OCI-LY1 (cell line): ENCODE data around the gene GOLIM4.
A peak's percentile ranks its signal among the peaks of the same experiment; 100 is the strongest.

Experiments used
- H2AFZ ChIP-seq: fragments of 200-600 bp; sonication (generic), shearing (Covaris generic); 2 replicates; pipeline ENCODE4 v1.6.0; 2014; ENCODE audit warnings: antibody characterized with exemption, mild to moderate bottlenecking, low read length
- H3F3A ChIP-seq: fragments of 200-600 bp; sonication (generic), shearing (Covaris generic); 2 replicates; pipeline ENCODE4 v1.6.0; 2014; ENCODE audit warnings: mild to moderate bottlenecking, antibody characterized with exemption, low read length, moderate library complexity; ENCODE audit not compliant: insufficient read depth
- H3K27ac ChIP-seq: fragments of 200-600 bp; sonication (generic); 2 replicates; pipeline ENCODE4 v1.5.1; 2014; ENCODE audit warnings: low read length, mixed run types, mild to moderate bottlenecking, low read depth; ENCODE audit not compliant: poor library complexity, severe bottlenecking
- H3K27me3 ChIP-seq: fragments of 200-600 bp; sonication (generic); 2 replicates; pipeline ENCODE4 v1.6.0; 2014; ENCODE audit warnings: antibody characterized with exemption, mild to moderate bottlenecking, low read length, moderate library complexity; ENCODE audit not compliant: insufficient read depth
- H3K36me3 ChIP-seq: fragments of 200-600 bp; sonication (generic); 2 replicates; pipeline ENCODE4 v1.6.1; 2014; ENCODE audit warnings: mild to moderate bottlenecking, antibody characterized with exemption, low read length, moderate library complexity, mixed read lengths; ENCODE audit not compliant: insufficient read depth
- H3K4me1 ChIP-seq: fragments of 200-600 bp; sonication (generic); 2 replicates; pipeline ENCODE4 v1.5.1; 2014; ENCODE audit warnings: mild to moderate bottlenecking, low read length, moderate library complexity; ENCODE audit not compliant: insufficient read depth, severe bottlenecking
- H3K4me2 ChIP-seq: fragments of 200-600 bp; sonication (generic), shearing (Covaris generic); 2 replicates; pipeline ENCODE4 v1.6.1; 2014; ENCODE audit warnings: low read length
- H3K4me3 ChIP-seq: fragments of 200-600 bp; sonication (generic); 2 replicates; pipeline ENCODE4 v1.5.1; 2014; ENCODE audit warnings: low read length, low read depth, mild to moderate bottlenecking, mixed read lengths; ENCODE audit not compliant: poor library complexity, severe bottlenecking
- H3K79me2 ChIP-seq: fragments of 200-600 bp; shearing (Covaris generic); 2 replicates; pipeline ENCODE4 v1.6.1; 2016; ENCODE audit warnings: mixed run types, low read length, mixed read lengths; ENCODE audit not compliant: insufficient read depth
- H3K9ac ChIP-seq: fragments of 200-600 bp; sonication (generic), shearing (Covaris generic); 2 replicates; pipeline ENCODE4 v1.6.1; 2014; ENCODE audit warnings: mild to moderate bottlenecking, low read length, mixed read lengths
- H3K9me2 ChIP-seq: fragments of 200-600 bp; sonication (generic), shearing (Covaris generic); 2 replicates; pipeline ENCODE4 v1.6.1; 2014; ENCODE audit warnings: low read depth, mild to moderate bottlenecking, low read length, mixed read lengths
- H3K9me3 ChIP-seq: fragments of 200-600 bp; shearing (Covaris generic); 2 replicates; pipeline ENCODE4 v1.6.1; 2014; ENCODE audit warnings: low read length, mixed read lengths
- H4K20me1 ChIP-seq: fragments of 200-600 bp; sonication (generic), shearing (Covaris generic); 2 replicates; pipeline ENCODE4 v1.6.0; 2016; ENCODE audit warnings: mild to moderate bottlenecking, low read length; ENCODE audit not compliant: insufficient read depth
- EZH2 ChIP-seq: fragments of 200-600 bp; sonication (generic), shearing (Covaris generic); IDR thresholded peaks from 2 replicates; pipeline ENCODE4 v1.8.0; 2017; ENCODE audit warnings: borderline replicate concordance, mixed run types, mild to moderate bottlenecking, antibody characterized with exemption, low read length, moderate library complexity, mixed read lengths
- TF ChIP-seq, protein P1 (sequence below): fragments of 200-600 bp; sonication (generic), shearing (Covaris generic); IDR thresholded peaks from 2 replicates; pipeline ENCODE4 v1.5.1; 2017; ENCODE audit warnings: mild to moderate bottlenecking, antibody characterized with exemption, low read length, moderate library complexity, mixed read lengths

GOLIM4 gene, protein sequence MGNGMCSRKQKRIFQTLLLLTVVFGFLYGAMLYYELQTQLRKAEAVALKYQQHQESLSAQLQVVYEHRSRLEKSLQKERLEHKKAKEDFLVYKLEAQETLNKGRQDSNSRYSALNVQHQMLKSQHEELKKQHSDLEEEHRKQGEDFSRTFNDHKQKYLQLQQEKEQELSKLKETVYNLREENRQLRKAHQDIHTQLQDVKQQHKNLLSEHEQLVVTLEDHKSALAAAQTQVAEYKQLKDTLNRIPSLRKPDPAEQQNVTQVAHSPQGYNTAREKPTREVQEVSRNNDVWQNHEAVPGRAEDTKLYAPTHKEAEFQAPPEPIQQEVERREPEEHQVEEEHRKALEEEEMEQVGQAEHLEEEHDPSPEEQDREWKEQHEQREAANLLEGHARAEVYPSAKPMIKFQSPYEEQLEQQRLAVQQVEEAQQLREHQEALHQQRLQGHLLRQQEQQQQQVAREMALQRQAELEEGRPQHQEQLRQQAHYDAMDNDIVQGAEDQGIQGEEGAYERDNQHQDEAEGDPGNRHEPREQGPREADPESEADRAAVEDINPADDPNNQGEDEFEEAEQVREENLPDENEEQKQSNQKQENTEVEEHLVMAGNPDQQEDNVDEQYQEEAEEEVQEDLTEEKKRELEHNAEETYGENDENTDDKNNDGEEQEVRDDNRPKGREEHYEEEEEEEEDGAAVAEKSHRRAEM

DNA sequence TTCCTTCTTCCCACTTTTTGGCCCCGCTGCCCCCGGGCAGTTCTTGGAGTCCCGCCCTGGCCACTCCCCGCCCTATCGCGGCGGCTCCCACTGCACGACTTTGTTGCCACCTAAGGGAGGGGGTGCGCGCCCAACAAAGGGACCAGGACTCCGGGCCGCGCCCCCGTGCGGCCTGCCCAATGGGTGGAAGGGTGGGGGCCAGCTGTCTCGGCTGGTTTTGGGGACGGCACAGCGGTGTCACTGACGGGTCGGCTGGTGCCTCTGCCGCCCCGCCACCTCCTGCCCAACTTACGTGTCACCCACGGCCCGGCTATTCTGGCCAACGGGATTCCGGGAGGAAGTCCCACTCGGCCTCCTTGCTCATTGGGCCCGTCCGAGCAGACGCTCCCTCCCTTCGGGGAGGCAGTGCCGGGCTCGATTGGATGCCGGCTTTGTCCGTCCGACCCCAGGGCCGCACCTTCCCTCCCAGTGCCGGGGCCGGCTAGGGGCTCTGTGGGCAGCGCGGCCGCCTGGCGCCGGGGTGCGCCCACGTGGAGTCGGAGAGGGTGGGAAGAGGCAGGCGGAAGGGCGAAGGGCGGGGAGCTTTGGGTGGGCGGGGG lies at the start of gene GOLIM4:
Gene GOLIM4, minus strand, starts transcription at position 314 of the 599 bp plus-strand sequence. CDS start 639 bp downstream, outside the sequence.
- Histone ChIP-seq H3K4me3 (peak within 1 kb of the TSS; percentile 72), H2AFZ (peak within 1 kb of the TSS; percentile 1; the same call in 1 of the 2 replicates), H3K79me2 (peaks cover 37% of the 10 kb centered on the region), H3K27me3 (no peaks in the 10 kb centered on the region), H3K4me1 (peaks cover 45% of the 10 kb centered on the region), H3K36me3 (no peaks in the 10 kb centered on the region), H3K27ac (peak within 1 kb of the TSS; percentile 71), H3K9me2 (no peaks in the 10 kb centered on the region), H3K9ac (peak within 1 kb of the TSS; percentile 74), H4K20me1 (no peaks in the 10 kb centered on the region), H3F3A (peaks cover 4% of the 10 kb centered on the region; the same call in 1 of the 2 replicates), H3K9me3 (no peaks in the 10 kb centered on the region), H3K4me2 (peak within 1 kb of the TSS; percentile 69)
- TF ChIP-seq EZH2: no peak
- TF ChIP-seq, protein P1, sequence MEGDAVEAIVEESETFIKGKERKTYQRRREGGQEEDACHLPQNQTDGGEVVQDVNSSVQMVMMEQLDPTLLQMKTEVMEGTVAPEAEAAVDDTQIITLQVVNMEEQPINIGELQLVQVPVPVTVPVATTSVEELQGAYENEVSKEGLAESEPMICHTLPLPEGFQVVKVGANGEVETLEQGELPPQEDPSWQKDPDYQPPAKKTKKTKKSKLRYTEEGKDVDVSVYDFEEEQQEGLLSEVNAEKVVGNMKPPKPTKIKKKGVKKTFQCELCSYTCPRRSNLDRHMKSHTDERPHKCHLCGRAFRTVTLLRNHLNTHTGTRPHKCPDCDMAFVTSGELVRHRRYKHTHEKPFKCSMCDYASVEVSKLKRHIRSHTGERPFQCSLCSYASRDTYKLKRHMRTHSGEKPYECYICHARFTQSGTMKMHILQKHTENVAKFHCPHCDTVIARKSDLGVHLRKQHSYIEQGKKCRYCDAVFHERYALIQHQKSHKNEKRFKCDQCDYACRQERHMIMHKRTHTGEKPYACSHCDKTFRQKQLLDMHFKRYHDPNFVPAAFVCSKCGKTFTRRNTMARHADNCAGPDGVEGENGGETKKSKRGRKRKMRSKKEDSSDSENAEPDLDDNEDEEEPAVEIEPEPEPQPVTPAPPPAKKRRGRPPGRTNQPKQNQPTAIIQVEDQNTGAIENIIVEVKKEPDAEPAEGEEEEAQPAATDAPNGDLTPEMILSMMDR: no peak

DNA sequence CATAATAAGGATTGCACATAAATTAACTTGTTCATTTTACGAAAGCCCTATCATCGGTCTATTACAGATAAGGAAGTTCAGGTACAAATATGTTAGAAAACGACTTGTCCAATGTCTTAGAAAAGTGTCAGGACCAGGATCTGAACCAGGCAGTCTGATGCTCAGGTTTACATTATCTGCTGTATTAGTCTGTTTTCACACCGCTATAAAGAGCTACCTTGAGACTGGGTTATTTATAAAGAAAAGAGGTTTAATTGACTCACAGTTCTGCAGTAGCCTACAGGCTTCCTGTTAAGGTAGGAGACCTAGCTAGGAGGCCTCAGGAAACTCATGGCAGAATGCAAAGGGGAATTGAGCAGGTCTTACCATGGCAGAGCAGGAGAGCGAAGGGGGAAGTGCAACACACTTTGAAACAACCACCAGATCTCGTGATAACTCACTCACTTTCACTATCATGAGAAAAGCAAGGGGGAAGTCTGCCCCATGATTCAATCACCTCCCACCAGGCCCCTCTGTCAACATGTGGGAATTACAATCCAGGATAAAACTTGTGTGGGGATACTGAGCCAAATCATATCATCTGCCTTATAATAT lies 45.8 kb upstream of the GOLIM4 start:
- Histone ChIP-seq H3K4me2 (no peak overlapping the region), H3K4me1 (no peaks in the 10 kb centered on the region), H3K9me2 (no peaks in the 10 kb centered on the region), H3K9ac (no peak overlapping the region), H4K20me1 (no peaks in the 10 kb centered on the region), H3K27ac (no peak overlapping the region), H3K79me2 (no peaks in the 10 kb centered on the region), H3K9me3 (no peaks in the 10 kb centered on the region), H2AFZ (peak overlapping the region; percentile 16; the same call in 1 of the 2 replicates), H3K27me3 (no peaks in the 10 kb centered on the region), H3K36me3 (no peaks in the 10 kb centered on the region), H3F3A (no peaks in the 10 kb centered on the region), H3K4me3 (no peak overlapping the region)
- no peak for TF ChIP-seq EZH2
- TF ChIP-seq, protein P1: no peak

DNA sequence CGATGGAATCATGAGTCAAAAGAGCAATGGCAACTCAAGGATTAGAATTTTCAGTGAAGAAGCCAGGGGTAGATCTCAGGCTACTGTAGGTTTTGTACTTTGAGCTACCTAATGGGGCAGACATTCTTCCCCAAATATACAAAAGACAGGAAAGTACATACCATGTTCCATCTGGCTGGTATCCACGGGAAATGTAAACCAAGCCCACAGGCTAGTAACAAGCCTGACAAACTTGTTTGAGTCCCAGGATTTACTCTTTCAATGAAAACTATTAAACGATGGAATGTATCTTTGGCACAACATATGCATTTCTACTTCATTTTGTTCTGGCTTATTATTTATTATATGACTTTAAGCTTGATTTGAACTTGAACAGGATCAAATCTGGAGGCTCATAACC lies 44.2 kb upstream of the GOLIM4 start:
- TF ChIP-seq, protein P1: no peak
- no peak for TF ChIP-seq EZH2

More for the DNA sequence above, 44.2 kb upstream of the GOLIM4 start:
- Histone ChIP-seq H3K79me2 (no peaks in the 10 kb centered on the region), H4K20me1 (no peaks in the 10 kb centered on the region), H3F3A (no peaks in the 10 kb centered on the region), H3K9me2 (no peaks in the 10 kb centered on the region), H3K36me3 (no peaks in the 10 kb centered on the region), H3K27ac (no peak overlapping the region), H3K9ac (no peak overlapping the region), H3K9me3 (no peaks in the 10 kb centered on the region), H3K4me3 (no peak overlapping the region), H3K4me2 (no peak overlapping the region), H3K4me1 (no peaks in the 10 kb centered on the region), H2AFZ (no peak overlapping the region), H3K27me3 (no peaks in the 10 kb centered on the region)
